Left ventricle myocardium inferior (tissue), 1 donor: ENCODE measurements around the gene HEXD. TPM values are rescaled to one million over a fixed set of nuclear protein-coding genes. Genes with fewer than 3 reads are reported as not detected.

Experiments
- DNase-seq: peaks from one replicate; pipeline ENCODE4 v3.0.0-alpha.2; 2020
- H3K27ac ChIP-seq: fragments of 200-600 bp; replicated peaks from 2 replicates; pipeline ENCODE4 v1.8.0; 2021
- H3K27me3 ChIP-seq: fragments of 200-600 bp; 2 replicates; pipeline ENCODE4 v1.8.0; 2021; ENCODE audit warnings: low read depth
- H3K36me3 ChIP-seq: fragments of 200-600 bp; 2 replicates; pipeline ENCODE4 v1.8.0; 2021
- H3K4me1 ChIP-seq: fragments of 200-600 bp; 2 replicates; pipeline ENCODE4 v1.8.0; 2021
- H3K4me3 ChIP-seq: fragments of 200-600 bp; 2 replicates; pipeline ENCODE4 v1.8.0; 2021; ENCODE audit warnings: mild to moderate bottlenecking, moderate library complexity
- H3K9me3 ChIP-seq: fragments of 200-600 bp; replicated peaks from 2 replicates; pipeline ENCODE4 v1.8.0; 2021
- intact Hi-C: fragments of 100-400 bp; cut with micrococcal nuclease; formaldehyde crosslinking; loops from one replicate; pipeline ENCODE4 v1.11.0; 2022
- total RNA-seq: library from RNA; stranded (reverse); fragmentation: NEBNext Ultra II Directional; extraction: Animal tissue kit (Norgen Biotek cat#: 25700); gene quantifications from one replicate; pipeline ENCODE4 v1.2.1, GENCODE V29; 2021
- TF ChIP-seq, protein P1 (sequence below): fragments of 200-600 bp; IDR thresholded peaks from 2 replicates; pipeline ENCODE4 v1.8.0; 2021; ENCODE audit warnings: antibody characterized with exemption, mild to moderate bottlenecking, borderline replicate concordance
- donor health status: DM: no; HTN: yes; CAD: no; lungs with severe emphysema.

HEXD gene
- total RNA-seq, 1 donor from 2014 or later: 14.1 TPM

DNA sequence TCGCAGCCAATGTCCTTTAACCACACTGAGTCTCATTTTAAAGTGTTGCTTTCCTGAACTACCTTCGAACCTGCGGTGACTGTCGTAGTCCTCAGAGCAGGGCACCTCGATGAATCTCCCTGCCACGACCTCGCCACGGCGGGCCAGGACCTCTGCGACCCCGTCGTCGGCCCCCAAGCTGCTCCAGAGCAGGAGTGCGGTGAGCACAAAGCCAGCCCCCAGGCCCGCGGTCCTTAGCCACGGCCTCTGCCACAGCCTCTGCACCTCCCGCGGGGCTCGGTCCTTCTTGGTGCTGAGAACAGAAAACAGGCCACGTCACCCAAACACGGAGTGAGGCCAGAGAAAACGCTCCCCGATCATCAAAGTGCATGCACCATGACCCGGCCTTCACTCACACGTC is 2.8 kb upstream of the HEXD start:
- Histone ChIP-seq H3K9me3 (no peaks in the 10 kb centered on the region), H3K4me3 (no peak overlapping the region), H3K4me1 (peaks cover 38% of the 10 kb centered on the region), H3K27ac (no peak overlapping the region), H3K27me3 (no peaks in the 10 kb centered on the region), H3K36me3 (peaks cover 5% of the 10 kb centered on the region)
- TF ChIP-seq, protein P1, sequence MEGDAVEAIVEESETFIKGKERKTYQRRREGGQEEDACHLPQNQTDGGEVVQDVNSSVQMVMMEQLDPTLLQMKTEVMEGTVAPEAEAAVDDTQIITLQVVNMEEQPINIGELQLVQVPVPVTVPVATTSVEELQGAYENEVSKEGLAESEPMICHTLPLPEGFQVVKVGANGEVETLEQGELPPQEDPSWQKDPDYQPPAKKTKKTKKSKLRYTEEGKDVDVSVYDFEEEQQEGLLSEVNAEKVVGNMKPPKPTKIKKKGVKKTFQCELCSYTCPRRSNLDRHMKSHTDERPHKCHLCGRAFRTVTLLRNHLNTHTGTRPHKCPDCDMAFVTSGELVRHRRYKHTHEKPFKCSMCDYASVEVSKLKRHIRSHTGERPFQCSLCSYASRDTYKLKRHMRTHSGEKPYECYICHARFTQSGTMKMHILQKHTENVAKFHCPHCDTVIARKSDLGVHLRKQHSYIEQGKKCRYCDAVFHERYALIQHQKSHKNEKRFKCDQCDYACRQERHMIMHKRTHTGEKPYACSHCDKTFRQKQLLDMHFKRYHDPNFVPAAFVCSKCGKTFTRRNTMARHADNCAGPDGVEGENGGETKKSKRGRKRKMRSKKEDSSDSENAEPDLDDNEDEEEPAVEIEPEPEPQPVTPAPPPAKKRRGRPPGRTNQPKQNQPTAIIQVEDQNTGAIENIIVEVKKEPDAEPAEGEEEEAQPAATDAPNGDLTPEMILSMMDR: no peak
- DNase-seq: no peak
- intact Hi-C loops: no loop called here

DNA sequence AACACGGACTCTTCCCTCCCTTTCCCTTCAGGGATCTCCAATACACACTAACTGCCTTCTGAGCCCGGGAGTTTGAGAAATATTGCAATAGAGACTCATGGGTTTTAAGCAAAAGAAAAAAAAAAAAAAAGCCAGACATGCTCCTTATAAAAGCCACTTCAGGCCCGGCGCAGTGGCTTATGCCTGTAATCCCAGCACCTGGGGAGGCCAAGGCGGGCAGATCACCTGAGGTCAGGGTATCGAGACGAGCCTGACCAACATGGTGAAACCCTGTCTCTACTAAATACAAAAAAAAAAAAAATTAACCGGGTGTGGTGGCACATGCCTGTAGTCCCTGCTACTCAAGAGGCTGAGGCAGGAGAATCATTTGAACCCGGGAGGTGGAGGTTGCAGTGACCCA is 2.4 kb upstream of the HEXD start:
- DNase-seq: no peak
- no peaks in the 10 kb centered on the region for H3K27me3 ChIP-seq

DNA sequence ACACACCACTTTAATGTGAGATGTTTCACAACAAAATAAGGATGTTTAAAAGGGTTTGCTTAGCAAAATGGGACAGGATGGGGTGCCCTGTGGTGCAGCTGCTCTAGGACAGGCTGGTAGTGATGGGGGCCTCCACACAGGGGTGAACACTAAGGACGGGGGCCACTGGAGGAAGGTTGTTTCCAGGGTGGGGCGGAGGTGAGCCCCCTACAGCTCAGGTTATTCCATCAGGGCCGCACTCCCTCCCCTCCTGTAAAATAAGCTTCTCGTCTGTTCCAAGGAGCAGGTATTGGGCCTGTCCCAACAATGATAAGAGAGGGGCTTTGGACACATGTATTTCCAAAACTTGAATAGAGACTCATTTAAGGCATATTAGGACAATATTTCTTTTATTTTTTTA is 1.9 kb upstream of the HEXD start:
- Histone ChIP-seq H3K9me3 (no peaks in the 10 kb centered on the region), H3K4me1 (peaks cover 38% of the 10 kb centered on the region), H3K4me3 (no peak overlapping the region), H3K27ac (no peak overlapping the region), H3K27me3 (no peaks in the 10 kb centered on the region), H3K36me3 (peaks cover 12% of the 10 kb centered on the region)
- DNase-seq: no peak
- intact Hi-C loops: no loop called here
- TF ChIP-seq, protein P1: no peak

More for the DNA sequence above, 2.4 kb upstream of the HEXD start:
- TF ChIP-seq, protein P1: no peak
- Histone ChIP-seq H3K27ac (no peak overlapping the region), H3K36me3 (peaks cover 9% of the 10 kb centered on the region), H3K4me1 (peaks cover 38% of the 10 kb centered on the region), H3K4me3 (no peak overlapping the region), H3K9me3 (no peaks in the 10 kb centered on the region)
- intact Hi-C loops: no loop called here

DNA sequence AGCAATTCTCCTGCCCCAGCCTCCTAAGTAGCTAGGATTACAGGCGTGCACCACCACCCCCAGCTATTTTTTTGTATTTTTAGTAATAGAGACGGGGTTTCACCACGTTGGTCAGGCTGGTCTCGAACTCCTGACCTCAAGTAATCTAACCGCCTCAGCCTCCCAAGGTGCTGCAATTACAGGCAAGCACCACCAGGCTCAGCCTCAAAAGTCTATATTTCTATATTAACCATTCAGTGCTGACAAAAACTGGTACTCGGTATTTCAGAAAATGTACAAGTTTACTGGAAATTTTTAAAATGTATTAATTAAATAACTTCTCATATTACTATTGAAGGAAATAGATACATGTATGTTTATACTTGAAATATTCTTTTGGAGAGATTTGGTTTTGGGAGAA is 1.4 kb upstream of the HEXD start:
- Histone ChIP-seq H3K4me1 (peaks cover 38% of the 10 kb centered on the region), H3K36me3 (peaks cover 12% of the 10 kb centered on the region), H3K27ac (no peak overlapping the region), H3K4me3 (no peak overlapping the region), H3K9me3 (no peaks in the 10 kb centered on the region), H3K27me3 (no peaks in the 10 kb centered on the region)
- TF ChIP-seq, protein P1: peak; percentile 10
- no peak for DNase-seq
- intact Hi-C loops: no loop called here

DNA sequence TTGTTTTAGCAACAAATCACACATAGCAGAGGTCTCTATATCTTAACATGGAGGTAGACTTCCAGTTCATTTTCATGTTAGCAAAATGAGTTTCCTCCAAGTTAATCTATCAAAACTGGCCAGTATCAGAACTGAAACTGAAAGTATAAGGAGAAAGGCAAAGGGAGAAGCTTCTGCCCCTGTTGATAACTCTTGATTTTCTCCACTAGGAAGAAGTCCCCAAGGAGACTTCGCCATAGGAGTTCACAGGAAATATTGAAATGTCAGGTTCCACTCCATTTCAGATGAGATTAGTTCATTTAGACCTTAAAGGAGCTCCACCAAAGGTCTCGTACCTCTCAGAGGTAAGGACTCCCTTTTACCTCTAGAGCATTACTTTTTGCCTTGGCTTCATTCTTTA is 1.4 kb downstream of the HEXD start:
- intact Hi-C loops: no loop called here
- H3K27ac ChIP-seq: peak overlapping the region; percentile 96
- TF ChIP-seq, protein P1: no peak

More for the DNA sequence above, 1.4 kb downstream of the HEXD start:
- Histone ChIP-seq H3K4me3 (peak overlapping the region; percentile 86), H3K4me1 (peaks cover 24% of the 10 kb centered on the region), H3K9me3 (peaks cover 11% of the 10 kb centered on the region), H3K36me3 (peaks cover 17% of the 10 kb centered on the region), H3K27me3 (no peaks in the 10 kb centered on the region)
- no peak for DNase-seq
